SK-N-MC (cell line): Measurements from ENCODE around the gene COG5.

Source experiments
- EZH2 ChIP-seq: fragments of 200-600 bp; sonication (generic); IDR thresholded peaks from one replicate; pipeline ENCODE4 v1.6.1; 2017; ENCODE audit warnings: antibody characterized with exemption
- POLR2AphosphoS5 ChIP-seq: IDR thresholded peaks from 2 replicates; pipeline ENCODE4 v1.6.1; 2012; ENCODE audit warnings: mild to moderate bottlenecking, low read depth, low read length, borderline replicate concordance

GRCh38 chr7:107381453-107381852 is 182.3 kb downstream of the COG5 start:
- TF ChIP-seq EZH2 (no peak), POLR2AphosphoS5 (no peak)
